ENCODE measurements around the gene PHF21A.

DNA sequence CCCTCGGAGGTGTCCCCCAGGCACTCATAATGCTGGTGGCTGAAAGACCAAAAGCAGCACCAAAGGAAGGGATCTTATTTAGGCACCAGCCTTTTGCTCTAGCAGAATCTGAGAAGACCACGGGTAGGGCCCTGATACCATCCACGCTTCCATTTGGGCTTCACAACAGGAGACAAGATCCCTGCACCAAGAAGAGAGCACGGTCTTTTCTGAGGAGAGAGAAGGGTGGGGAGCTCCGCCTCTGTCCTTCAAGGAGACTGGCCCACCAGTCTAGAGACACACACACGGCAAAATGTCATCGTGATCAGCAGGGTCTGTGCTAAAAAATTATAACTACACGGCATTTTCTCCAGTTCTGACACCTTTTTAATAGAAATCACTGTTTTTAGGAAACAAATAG is 189.0 kb downstream of the PHF21A start:
- TF ChIP-seq, protein P1, sequence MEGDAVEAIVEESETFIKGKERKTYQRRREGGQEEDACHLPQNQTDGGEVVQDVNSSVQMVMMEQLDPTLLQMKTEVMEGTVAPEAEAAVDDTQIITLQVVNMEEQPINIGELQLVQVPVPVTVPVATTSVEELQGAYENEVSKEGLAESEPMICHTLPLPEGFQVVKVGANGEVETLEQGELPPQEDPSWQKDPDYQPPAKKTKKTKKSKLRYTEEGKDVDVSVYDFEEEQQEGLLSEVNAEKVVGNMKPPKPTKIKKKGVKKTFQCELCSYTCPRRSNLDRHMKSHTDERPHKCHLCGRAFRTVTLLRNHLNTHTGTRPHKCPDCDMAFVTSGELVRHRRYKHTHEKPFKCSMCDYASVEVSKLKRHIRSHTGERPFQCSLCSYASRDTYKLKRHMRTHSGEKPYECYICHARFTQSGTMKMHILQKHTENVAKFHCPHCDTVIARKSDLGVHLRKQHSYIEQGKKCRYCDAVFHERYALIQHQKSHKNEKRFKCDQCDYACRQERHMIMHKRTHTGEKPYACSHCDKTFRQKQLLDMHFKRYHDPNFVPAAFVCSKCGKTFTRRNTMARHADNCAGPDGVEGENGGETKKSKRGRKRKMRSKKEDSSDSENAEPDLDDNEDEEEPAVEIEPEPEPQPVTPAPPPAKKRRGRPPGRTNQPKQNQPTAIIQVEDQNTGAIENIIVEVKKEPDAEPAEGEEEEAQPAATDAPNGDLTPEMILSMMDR (IDR thresholded peaks at IDR 0.05) = no peak
- TF ChIP-seq EZH2 (IDR thresholded peaks at IDR 0.05) (no peak), EZH2phosphoT487 (IDR thresholded peaks at IDR 0.05) (no peak)

Data from neural progenitor cell (in vitro differentiated cells).